ENCODE results near the gene POLR3H. TPM values are rescaled to one million over a fixed set of nuclear protein-coding genes. Genes with fewer than 3 reads are reported as not detected.

Gene POLR3H
- total RNA-seq, 2 donors from 2014 or later: 17.6 to 38.1 TPM

DNA sequence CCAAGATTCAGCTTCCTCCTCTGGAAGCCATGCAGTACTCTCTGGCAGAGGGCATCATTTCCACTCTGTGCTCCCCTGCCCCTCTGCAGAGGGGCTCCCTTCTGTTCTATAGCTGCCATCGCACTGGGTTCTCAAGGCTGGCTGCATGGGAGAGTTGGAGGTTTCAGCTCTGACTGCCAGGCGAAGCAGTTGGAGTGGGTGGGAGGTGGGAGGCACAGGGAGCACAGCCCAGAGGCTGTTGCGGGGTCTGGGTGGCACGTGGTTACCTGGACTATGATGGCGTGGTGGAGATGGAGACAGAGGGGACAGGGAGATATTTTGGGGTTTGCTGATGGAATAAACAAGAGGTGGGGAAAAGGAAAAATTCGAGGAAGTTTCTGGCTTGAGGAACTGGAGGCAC, 40.6 kb upstream of the POLR3H start:
- Histone ChIP-seq H3K27me3 (replicated peaks; ENCODE audit: insufficient read depth) (no peaks in the 10 kb centered on the region), H3K36me3 (peaks cover 21% of the 10 kb centered on the region), H3K27ac (no peak overlapping the region), H3K9me3 (no peaks in the 10 kb centered on the region), H3K4me3 (no peak overlapping the region), H3K4me1 (ENCODE audit: control insufficient read depth in 1 of 2, low read depth in 2 of 2) (peaks cover 9 to 20% of the 10 kb centered on the region in 2 donors)
- DNase-seq (ENCODE audit: low spot score) (no peak), ATAC-seq (ENCODE audit: insufficient number of reproducible peaks, low FRiP score, low read depth) (no peak)
- TF ChIP-seq, protein P1, sequence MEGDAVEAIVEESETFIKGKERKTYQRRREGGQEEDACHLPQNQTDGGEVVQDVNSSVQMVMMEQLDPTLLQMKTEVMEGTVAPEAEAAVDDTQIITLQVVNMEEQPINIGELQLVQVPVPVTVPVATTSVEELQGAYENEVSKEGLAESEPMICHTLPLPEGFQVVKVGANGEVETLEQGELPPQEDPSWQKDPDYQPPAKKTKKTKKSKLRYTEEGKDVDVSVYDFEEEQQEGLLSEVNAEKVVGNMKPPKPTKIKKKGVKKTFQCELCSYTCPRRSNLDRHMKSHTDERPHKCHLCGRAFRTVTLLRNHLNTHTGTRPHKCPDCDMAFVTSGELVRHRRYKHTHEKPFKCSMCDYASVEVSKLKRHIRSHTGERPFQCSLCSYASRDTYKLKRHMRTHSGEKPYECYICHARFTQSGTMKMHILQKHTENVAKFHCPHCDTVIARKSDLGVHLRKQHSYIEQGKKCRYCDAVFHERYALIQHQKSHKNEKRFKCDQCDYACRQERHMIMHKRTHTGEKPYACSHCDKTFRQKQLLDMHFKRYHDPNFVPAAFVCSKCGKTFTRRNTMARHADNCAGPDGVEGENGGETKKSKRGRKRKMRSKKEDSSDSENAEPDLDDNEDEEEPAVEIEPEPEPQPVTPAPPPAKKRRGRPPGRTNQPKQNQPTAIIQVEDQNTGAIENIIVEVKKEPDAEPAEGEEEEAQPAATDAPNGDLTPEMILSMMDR (IDR thresholded peaks at IDR 0.05): no peak

DNA sequence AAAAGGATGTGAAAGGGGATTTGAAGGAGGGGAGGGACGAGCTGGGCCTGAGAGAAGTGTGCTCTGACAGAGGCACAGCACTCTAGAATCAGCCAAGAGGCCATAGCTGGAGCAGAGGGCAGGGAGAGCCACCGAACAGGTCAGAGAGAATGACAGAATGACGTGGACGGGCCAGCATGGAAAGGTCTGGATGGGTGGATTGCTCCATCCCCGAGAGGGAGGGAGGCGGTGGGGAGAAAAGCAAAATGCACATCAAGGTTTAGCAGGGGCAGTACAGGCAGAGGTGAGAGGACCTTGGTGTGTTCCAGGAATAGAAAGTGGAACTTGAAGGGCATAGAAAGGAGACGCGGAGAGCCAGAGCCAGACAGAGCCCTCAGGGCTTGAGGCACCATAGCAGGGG, 38.4 kb upstream of the POLR3H start:
- Histone ChIP-seq H3K9me3 (no peaks in the 10 kb centered on the region), H3K36me3 (peaks cover 29% of the 10 kb centered on the region), H3K27ac (no peak overlapping the region), H3K4me1 (ENCODE audit: control insufficient read depth in 1 of 2, low read depth in 2 of 2) (peaks cover 0 to 4% of the 10 kb centered on the region in 2 donors), H3K4me3 (no peak overlapping the region), H3K27me3 (replicated peaks; ENCODE audit: insufficient read depth) (no peaks in the 10 kb centered on the region)
- DNase-seq (ENCODE audit: low spot score) (no peak), ATAC-seq (ENCODE audit: insufficient number of reproducible peaks, low FRiP score, low read depth) (no peak)
- TF ChIP-seq, protein P1 (IDR thresholded peaks at IDR 0.05): no peak

DNA sequence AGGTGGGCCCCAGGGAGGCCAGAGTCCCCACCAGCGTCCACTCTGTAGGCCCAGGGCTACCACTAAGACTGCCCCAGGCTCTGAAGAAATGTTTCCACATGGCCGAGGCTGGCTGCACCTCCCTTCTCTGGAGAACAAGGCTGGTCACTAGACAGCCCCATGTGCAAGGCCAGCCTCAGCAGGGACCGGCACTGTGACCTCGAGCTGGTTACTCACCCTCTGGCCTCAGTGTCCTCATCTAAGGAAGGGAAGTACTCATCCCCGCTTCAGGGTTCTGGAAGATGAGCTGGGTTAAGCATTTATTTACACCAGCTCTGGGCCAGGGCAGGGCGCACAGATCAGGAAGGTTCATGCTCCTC, 35.7 kb upstream of the POLR3H start:
- DNase-seq (ENCODE audit: low spot score) (no peak), ATAC-seq (ENCODE audit: insufficient number of reproducible peaks, low FRiP score, low read depth) (no peak)
- H3K4me1 ChIP-seq (ENCODE audit: control insufficient read depth in 1 of 2, low read depth in 2 of 2): peaks cover 0 to 4% of the 10 kb centered on the region in 2 donors
- H3K27ac ChIP-seq: no peak overlapping the region
- no peak overlapping the region for H3K4me3 ChIP-seq
- H3K9me3 ChIP-seq: no peaks in the 10 kb centered on the region
- H3K36me3 ChIP-seq: peaks cover 43% of the 10 kb centered on the region
- no peaks in the 10 kb centered on the region for H3K27me3 ChIP-seq (replicated peaks; ENCODE audit: insufficient read depth)
- TF ChIP-seq, protein P1 (IDR thresholded peaks at IDR 0.05): no peak

DNA sequence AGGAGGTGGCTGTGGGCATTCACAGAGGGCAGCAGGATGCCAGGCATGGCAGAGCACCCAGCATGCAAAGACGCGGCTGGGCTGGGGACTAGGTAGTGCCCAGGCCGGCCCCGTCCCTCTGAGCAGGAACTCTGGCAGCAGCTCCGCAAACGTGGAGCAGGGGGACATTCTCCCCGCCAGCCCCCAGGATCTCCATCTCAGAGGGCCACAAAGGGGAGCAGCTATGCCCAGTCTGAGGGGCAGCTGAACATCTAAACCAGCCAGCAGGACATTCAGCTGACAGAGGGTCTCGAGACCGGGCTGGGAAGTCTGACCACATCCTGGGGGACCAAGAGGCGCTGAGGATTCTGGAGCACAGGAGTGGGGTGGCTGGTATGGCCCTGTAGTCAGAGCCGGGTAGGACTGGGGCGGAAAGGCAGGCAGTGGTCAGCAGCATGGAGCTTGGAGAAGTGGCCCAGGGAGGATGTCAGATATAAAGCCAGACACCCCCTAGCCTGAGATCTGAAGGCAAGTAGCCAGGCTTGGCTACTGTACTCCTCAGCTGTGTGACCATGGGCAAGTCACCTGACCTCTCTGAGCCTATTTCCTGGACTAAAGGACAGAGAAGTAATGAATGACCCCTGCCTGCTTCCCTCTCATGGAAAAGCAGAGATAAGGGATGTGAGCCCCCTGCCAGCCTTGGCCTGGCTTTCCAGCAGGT, 35.2 kb upstream of the POLR3H start:
- ATAC-seq (ENCODE audit: insufficient number of reproducible peaks, low FRiP score, low read depth): no peak
- H3K36me3 ChIP-seq: peaks cover 40% of the 10 kb centered on the region
- no peaks in the 10 kb centered on the region for H3K9me3 ChIP-seq
- H3K4me3 ChIP-seq: no peak overlapping the region
- no peak overlapping the region for H3K27ac ChIP-seq
- H3K4me1 ChIP-seq (ENCODE audit: control insufficient read depth in 1 of 2, low read depth in 2 of 2): peaks cover 0 to 10% of the 10 kb centered on the region in 2 donors
- TF ChIP-seq, protein P1 (IDR thresholded peaks at IDR 0.05): no peak
- no peak for DNase-seq (ENCODE audit: low spot score)
- H3K27me3 ChIP-seq (replicated peaks; ENCODE audit: insufficient read depth): no peaks in the 10 kb centered on the region

DNA sequence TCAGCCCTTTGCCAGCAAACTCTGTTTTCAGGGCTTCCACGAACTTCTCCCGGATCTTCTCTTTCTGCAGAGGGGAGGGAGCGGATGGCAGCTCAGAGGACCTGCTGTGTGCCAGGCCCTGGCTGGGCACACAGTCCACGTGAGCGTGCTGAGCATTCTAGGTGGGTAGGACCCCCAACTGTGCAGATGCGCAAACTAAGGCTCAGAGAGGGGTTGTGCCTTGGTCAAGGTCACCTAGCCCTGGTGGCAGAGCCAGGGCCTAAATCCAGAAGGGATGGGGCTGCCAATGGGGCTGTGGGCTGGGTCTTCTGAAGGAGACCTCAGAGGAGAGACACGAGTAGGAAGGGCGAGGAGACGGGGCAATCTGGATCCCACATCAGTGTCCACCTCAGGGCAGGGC, 34.5 kb upstream of the POLR3H start:
- no peak for ATAC-seq (ENCODE audit: insufficient number of reproducible peaks, low FRiP score, low read depth)
- Histone ChIP-seq H3K9me3 (no peaks in the 10 kb centered on the region), H3K27ac (no peak overlapping the region), H3K4me1 (ENCODE audit: control insufficient read depth in 1 of 2, low read depth in 2 of 2) (peaks cover 0 to 11% of the 10 kb centered on the region in 2 donors), H3K36me3 (peaks cover 38% of the 10 kb centered on the region), H3K27me3 (replicated peaks; ENCODE audit: insufficient read depth) (no peaks in the 10 kb centered on the region), H3K4me3 (no peak overlapping the region)
- TF ChIP-seq, protein P1 (IDR thresholded peaks at IDR 0.05): no peak
- DNase-seq (ENCODE audit: low spot score): no peak
